Subcutaneous abdominal adipose tissue (tissue), 5 donors: ENCODE data around the gene ESYT2.
A peak's percentile ranks its signal among the peaks of the same experiment; 100 is the strongest.

ENCODE experiments used
- H3K27ac ChIP-seq: one replicate; pipeline ENCODE4 v1.7.0; 2013; ENCODE audit warnings: low read depth, mild to moderate bottlenecking, inconsistent platforms, low read length, moderate library complexity
- H3K27me3 ChIP-seq, 5 donors: one replicate each; pipeline ENCODE4 v1.7.0; 2013; ENCODE audit warnings: low read length in 5 of 5, inconsistent platforms in 1 of 5; ENCODE audit not compliant: control insufficient read depth in 5 of 5, insufficient read depth in 4 of 5
- H3K36me3 ChIP-seq, 5 donors: one replicate each; pipeline ENCODE4 v1.7.0; 2013; ENCODE audit warnings: low read length in 5 of 5; ENCODE audit not compliant: control insufficient read depth in 5 of 5, insufficient read depth in 5 of 5
- H3K4me1 ChIP-seq, 5 donors: one replicate each; pipeline ENCODE4 v1.7.0; 2013; ENCODE audit warnings: low read length in 5 of 5, mild to moderate bottlenecking in 3 of 5, moderate library complexity in 1 of 5; ENCODE audit not compliant: control insufficient read depth in 5 of 5, insufficient read depth in 5 of 5
- H3K4me3 ChIP-seq, 5 donors: one replicate each; pipeline ENCODE4 v1.7.0; 2013; ENCODE audit warnings: low read length in 5 of 5, low read depth in 1 of 5
- H3K9ac ChIP-seq, 5 donors: one replicate each; pipeline ENCODE4 v1.7.0; 2013; ENCODE audit warnings: low read length in 5 of 5, mild to moderate bottlenecking in 4 of 5, moderate library complexity in 3 of 5
- H3K9me3 ChIP-seq, 5 donors: one replicate each; pipeline ENCODE4 v1.7.0; 2013; ENCODE audit warnings: low read length in 5 of 5; ENCODE audit not compliant: control insufficient read depth in 5 of 5
- donor health status: healthy.
- donor health status: healthy.
- donor health status: healthy.
- donor health status: healthy.
- donor health status: healthy.

Gene ESYT2

GRCh38 chr7:158837790-158838637 is 8.7 kb upstream of the ESYT2 start:
- H3K4me1 ChIP-seq = peaks cover 0 to 17% (median 10%) of the 10 kb centered on the region in 5 donors
- H3K9ac ChIP-seq = no peak overlapping the region
- no peak overlapping the region for H3K4me3 ChIP-seq
- H3K9me3 ChIP-seq = no peaks in the 10 kb centered on the region
- H3K27me3 ChIP-seq = no peaks in the 10 kb centered on the region
- no peak overlapping the region for H3K27ac ChIP-seq
- H3K36me3 ChIP-seq = no peaks in the 10 kb centered on the region

- Histone ChIP-seq H3K4me1 (peaks cover 0 to 18% (median 10%) of the 10 kb centered on the region in 5 donors), H3K36me3 (no peaks in the 10 kb centered on the region), H3K4me3 (no peak overlapping the region), H3K9ac (no peak overlapping the region), H3K27ac (no peak overlapping the region), H3K27me3 (no peaks in the 10 kb centered on the region), H3K9me3 (no peaks in the 10 kb centered on the region)
Observed at GRCh38 chr7:158836692-158837091, 7.4 kb upstream of the ESYT2 start.

GRCh38 chr7:158834878-158835784 is 5.8 kb upstream of the ESYT2 start:
- peaks cover 2 to 26% (median 16%) of the 10 kb centered on the region in 5 donors for H3K4me1 ChIP-seq
- H3K9ac ChIP-seq = peak overlapping the region in 1 of 5 donors; percentile 3
- H3K4me3 ChIP-seq = peak overlapping the region; percentile 18 to 55 (median 40)
- H3K36me3 ChIP-seq = no peaks in the 10 kb centered on the region
- H3K27ac ChIP-seq = peak overlapping the region; percentile 62
- H3K27me3 ChIP-seq = no peaks in the 10 kb centered on the region
- H3K9me3 ChIP-seq = no peaks in the 10 kb centered on the region

GRCh38 chr7:158832994-158833393 is 3.7 kb upstream of the ESYT2 start:
- Histone ChIP-seq H3K27ac (no peak overlapping the region), H3K27me3 (no peaks in the 10 kb centered on the region), H3K36me3 (no peaks in the 10 kb centered on the region), H3K9ac (no peak overlapping the region), H3K4me3 (no peak overlapping the region), H3K4me1 (peaks cover 3 to 29% (median 20%) of the 10 kb centered on the region in 5 donors), H3K9me3 (no peaks in the 10 kb centered on the region)

GRCh38 chr7:158831738-158832091 is 2.4 kb upstream of the ESYT2 start:
- Histone ChIP-seq H3K4me3 (no peak overlapping the region), H3K9me3 (no peaks in the 10 kb centered on the region), H3K4me1 (peaks cover 3 to 41% (median 33%) of the 10 kb centered on the region in 5 donors), H3K27me3 (no peaks in the 10 kb centered on the region), H3K36me3 (no peaks in the 10 kb centered on the region), H3K9ac (no peak overlapping the region), H3K27ac (no peak overlapping the region)

GRCh38 chr7:158830211-158830723 is 958 bp upstream of the ESYT2 start:
- Histone ChIP-seq H3K9me3 (no peaks in the 10 kb centered on the region), H3K27ac (peak overlapping the region; percentile 98), H3K36me3 (peaks cover 0 to 4% (median 3%) of the 10 kb centered on the region in 5 donors), H3K4me1 (peaks cover 3 to 45% (median 35%) of the 10 kb centered on the region in 5 donors), H3K27me3 (no peaks in the 10 kb centered on the region), H3K4me3 (peak overlapping the region; percentile 72 to 98 (median 85)), H3K9ac (peak overlapping the region; percentile 76 to 97 (median 96))

GRCh38 chr7:158829021-158829341 is 328 bp downstream of the ESYT2 start:
- Histone ChIP-seq H3K9ac (peak overlapping the region in 4 of 5 donors; percentile 82 to 93 (median 90)), H3K9me3 (no peaks in the 10 kb centered on the region), H3K4me1 (peaks cover 3 to 42% (median 27%) of the 10 kb centered on the region in 5 donors), H3K27me3 (no peaks in the 10 kb centered on the region), H3K4me3 (peak overlapping the region in 4 of 5 donors; percentile 68 to 98 (median 94)), H3K36me3 (peaks cover 0 to 5% (median 3%) of the 10 kb centered on the region in 5 donors), H3K27ac (peak overlapping the region; percentile 90)

- Histone ChIP-seq H3K36me3 (peaks cover 0 to 5% (median 3%) of the 10 kb centered on the region in 5 donors), H3K4me1 (peaks cover 3 to 42% (median 27%) of the 10 kb centered on the region in 5 donors), H3K4me3 (peak overlapping the region; percentile 68 to 98 (median 93)), H3K27me3 (no peaks in the 10 kb centered on the region), H3K9ac (peak overlapping the region; percentile 57 to 93 (median 90)), H3K9me3 (no peaks in the 10 kb centered on the region), H3K27ac (peak overlapping the region; percentile 90)
Observed at GRCh38 chr7:158828133-158829020, 932 bp downstream of the ESYT2 start.

GRCh38 chr7:158827411-158828132 is 1.7 kb downstream of the ESYT2 start:
- H3K4me1 ChIP-seq = peaks cover 3 to 38% (median 27%) of the 10 kb centered on the region in 5 donors
- peak overlapping the region; percentile 57 to 91 (median 82) for H3K9ac ChIP-seq
- peak overlapping the region; percentile 68 to 98 (median 93) for H3K4me3 ChIP-seq
- H3K36me3 ChIP-seq = peaks cover 0 to 5% (median 3%) of the 10 kb centered on the region in 5 donors
- no peaks in the 10 kb centered on the region for H3K9me3 ChIP-seq
- no peaks in the 10 kb centered on the region for H3K27me3 ChIP-seq
- H3K27ac ChIP-seq = peak overlapping the region; percentile 90
